Inflammatory macrophage treated with lipopolysaccharide for 4 hours (primary cell): ENCODE data around the gene CNTFR.

Experiments used
- DNase-seq: peaks from one replicate; pipeline ENCODE4 v3.0.0-alpha.2; 2020

CNTFR gene

GRCh38 chr9:34570809-34571480 lies 18.6 kb downstream of the CNTFR start:
- no peak for DNase-seq

- no peak for DNase-seq
These were observed 19.1 kb downstream of the CNTFR start for GRCh38 chr9:34570376-34570775.

GRCh38 chr9:34568774-34569173 lies 20.8 kb downstream of the CNTFR start:
- DNase-seq: no peak

- DNase-seq: no peak
These were observed 21.4 kb downstream of the CNTFR start for GRCh38 chr9:34568133-34568532.

- DNase-seq: no peak
These were observed 22.6 kb downstream of the CNTFR start for GRCh38 chr9:34566972-34567371.

GRCh38 chr9:34566322-34566721 lies 23.2 kb downstream of the CNTFR start:
- no peak for DNase-seq

GRCh38 chr9:34565856-34566255 lies 23.7 kb downstream of the CNTFR start:
- no peak for DNase-seq

- no peak for DNase-seq
These were observed 24.9 kb downstream of the CNTFR start for GRCh38 chr9:34564617-34565016.

- DNase-seq: no peak
These were observed 26.3 kb downstream of the CNTFR start for GRCh38 chr9:34563262-34563661.

- DNase-seq: peak; percentile 35
These were observed 27.3 kb downstream of the CNTFR start for GRCh38 chr9:34562135-34562745.

GRCh38 chr9:34560599-34561214 lies 28.8 kb downstream of the CNTFR start:
- DNase-seq: no peak

- DNase-seq: peak; percentile 77
These were observed 29.7 kb downstream of the CNTFR start for GRCh38 chr9:34559624-34560455.

GRCh38 chr9:34558919-34559623 lies 30.5 kb downstream of the CNTFR start:
- no peak for DNase-seq

GRCh38 chr9:34558364-34558763 lies 31.2 kb downstream of the CNTFR start:
- DNase-seq: no peak

- no peak for DNase-seq
These were observed 31.9 kb downstream of the CNTFR start for GRCh38 chr9:34557426-34558321.

- DNase-seq: no peak
These were observed 32.6 kb downstream of the CNTFR start for GRCh38 chr9:34556949-34557348.

- DNase-seq: no peak
These were observed 33.5 kb downstream of the CNTFR start for GRCh38 chr9:34555936-34556525.

- DNase-seq: no peak
These were observed 34.0 kb downstream of the CNTFR start for GRCh38 chr9:34555500-34555899.

- DNase-seq: no peak
These were observed 34.5 kb downstream of the CNTFR start for GRCh38 chr9:34555002-34555348.

- no peak for DNase-seq
These were observed 35.1 kb downstream of the CNTFR start for GRCh38 chr9:34554211-34555001.
